Trophoblast cell (in vitro differentiated cells and primary cell): ENCODE measurements around the gene ZNF408.

Source experiments
- DNase-seq, 2 donors: peaks; one replicate each; pipeline ENCODE4 v3.0.0-alpha.2; 2016
- H2AFZ ChIP-seq: 2 replicates; pipeline ENCODE4 v1.6.1; 2013; ENCODE audit warnings: low read length, moderate library complexity, mild to moderate bottlenecking; ENCODE audit not compliant: insufficient read depth, poor library complexity
- H2AK5ac ChIP-seq: 2 replicates; pipeline ENCODE4 v1.6.1; 2013; ENCODE audit warnings: mild to moderate bottlenecking, low read length
- H2BK120ac ChIP-seq: 2 replicates; pipeline ENCODE4 v1.6.1; 2013; ENCODE audit warnings: low read length, mild to moderate bottlenecking, moderate library complexity; ENCODE audit not compliant: insufficient read depth, poor library complexity
- H2BK12ac ChIP-seq: 2 replicates; pipeline ENCODE4 v1.6.1; 2013; ENCODE audit warnings: mild to moderate bottlenecking, low read length, moderate library complexity
- H2BK5ac ChIP-seq: 2 replicates; pipeline ENCODE4 v1.6.1; 2013; ENCODE audit warnings: low read length, low read depth, moderate library complexity, mild to moderate bottlenecking; ENCODE audit not compliant: poor library complexity
- H3K14ac ChIP-seq: 2 replicates; pipeline ENCODE4 v1.6.1; 2013; ENCODE audit warnings: mild to moderate bottlenecking, low read length
- H3K18ac ChIP-seq: 2 replicates; pipeline ENCODE4 v1.6.1; 2013; ENCODE audit warnings: mild to moderate bottlenecking, low read length
- H3K23ac ChIP-seq: 2 replicates; pipeline ENCODE4 v1.6.1; 2013; ENCODE audit warnings: low read length
- H3K27ac ChIP-seq: 2 replicates; pipeline ENCODE4 v1.5.1; 2013; ENCODE audit warnings: low read depth, mild to moderate bottlenecking, inconsistent platforms, low read length, moderate library complexity
- H3K27me3 ChIP-seq: 2 replicates; pipeline ENCODE4 v1.6.1; 2013; ENCODE audit warnings: inconsistent platforms, mild to moderate bottlenecking, low read length, moderate library complexity; ENCODE audit not compliant: insufficient read depth
- H3K36me3 ChIP-seq, 2 experiments: 1 replicate in 1 of 2; 2 replicates in 1 of 2; pipeline ENCODE4 v1.6.1; 2013; ENCODE audit warnings: low read length in 2 of 2, mild to moderate bottlenecking in 2 of 2, moderate library complexity in 1 of 2; ENCODE audit not compliant: insufficient read depth in 2 of 2, control insufficient read depth in 1 of 2
- H3K4ac ChIP-seq: 2 replicates; pipeline ENCODE4 v1.6.1; 2013; ENCODE audit warnings: low read depth, mild to moderate bottlenecking, low read length, moderate library complexity
- H3K4me1 ChIP-seq, 2 experiments: 1 replicate in 1 of 2; 2 replicates in 1 of 2; pipeline ENCODE4 v1.6.1; 2013; ENCODE audit warnings: low read length in 2 of 2, mild to moderate bottlenecking in 2 of 2, moderate library complexity in 1 of 2; ENCODE audit not compliant: insufficient read depth in 2 of 2, control insufficient read depth in 1 of 2
- H3K4me2 ChIP-seq: 2 replicates; pipeline ENCODE4 v1.6.1; 2013; ENCODE audit warnings: inconsistent platforms, mild to moderate bottlenecking, low read length, moderate library complexity
- H3K4me3 ChIP-seq: 2 replicates; pipeline ENCODE4 v1.5.1; 2013; ENCODE audit warnings: mild to moderate bottlenecking, low read depth, low read length, inconsistent platforms
- H3K79me1 ChIP-seq: one replicate; pipeline ENCODE4 v1.6.1; 2013; ENCODE audit warnings: low read length
- H3K79me2 ChIP-seq: 2 replicates; pipeline ENCODE4 v1.6.1; 2013; ENCODE audit warnings: low read length, mild to moderate bottlenecking; ENCODE audit not compliant: control insufficient read depth, insufficient read depth, poor library complexity
- H3K9ac ChIP-seq: 2 replicates; pipeline ENCODE4 v1.6.1; 2013; ENCODE audit warnings: mild to moderate bottlenecking, low read length
- H3K9me3 ChIP-seq: 2 replicates; pipeline ENCODE4 v1.6.1; 2013; ENCODE audit warnings: low read depth, mild to moderate bottlenecking, control low read depth, inconsistent platforms, low read length; ENCODE audit not compliant: insufficient read depth
- H4K12ac ChIP-seq: 2 replicates; pipeline ENCODE4 v1.6.1; 2013; ENCODE audit warnings: low read depth, mild to moderate bottlenecking, low read length, moderate library complexity
- H4K8ac ChIP-seq: 2 replicates; pipeline ENCODE4 v1.6.1; 2013; ENCODE audit warnings: low read depth, mild to moderate bottlenecking, low read length, moderate library complexity
- H4K91ac ChIP-seq: one replicate; pipeline ENCODE4 v1.6.1; 2013; ENCODE audit warnings: low read depth, mild to moderate bottlenecking, low read length, moderate library complexity
- WGBS: extraction: QIAGEN DNeasy Blood & Tissue Kit; methylation state at CpG from one replicate; pipeline ENCODE4 v1.1.7; 2013; ENCODE audit warnings: missing lambda C conversion rate; ENCODE audit not compliant: insufficient read length, insufficient coverage; ENCODE audit errors: extremely low coverage; 5-methylcytosine and 5-hydroxymethylcytosine counted together

ZNF408 gene

GRCh38 chr11:46736146-46736545 is 35.3 kb downstream of the ZNF408 start:
- H3K79me2 ChIP-seq = no peaks in the 10 kb centered on the region
- no peak overlapping the region for H2AK5ac ChIP-seq
- H4K8ac ChIP-seq = no peak overlapping the region
- H3K9ac ChIP-seq = no peak overlapping the region
- no peak overlapping the region for H3K23ac ChIP-seq
- H3K9me3 ChIP-seq = no peaks in the 10 kb centered on the region
- no peaks in the 10 kb centered on the region for H3K27me3 ChIP-seq
- H3K4ac ChIP-seq = no peak overlapping the region
- H2BK120ac ChIP-seq = no peak overlapping the region
- H2BK12ac ChIP-seq = no peak overlapping the region
- no peak overlapping the region for H2BK5ac ChIP-seq
- H4K12ac ChIP-seq = no peak overlapping the region
- DNase-seq = no peak
- no CpG with 5 or more reads among the region's 7 CpGs for WGBS
- H3K14ac ChIP-seq = no peak overlapping the region
- H3K27ac ChIP-seq = no peak overlapping the region
- H3K4me1 ChIP-seq = no peaks in the 10 kb centered on the region
- no peak overlapping the region for H2AFZ ChIP-seq
- no peak overlapping the region for H3K4me2 ChIP-seq
- no peak overlapping the region for H3K18ac ChIP-seq
- peaks cover 2 to 3% of the 10 kb centered on the region in 2 experiments for H3K36me3 ChIP-seq
- no peak overlapping the region for H4K91ac ChIP-seq
- H3K4me3 ChIP-seq = no peak overlapping the region
- H3K79me1 ChIP-seq = no peaks in the 10 kb centered on the region

- no CpG with 5 or more reads among the region's 5 CpGs for WGBS
- no peak overlapping the region for H3K18ac ChIP-seq
These were observed 35.8 kb downstream of the ZNF408 start for GRCh38 chr11:46736615-46737014.

GRCh38 chr11:46737699-46738098 is 36.9 kb downstream of the ZNF408 start:
- Histone ChIP-seq H3K4me1 (no peaks in the 10 kb centered on the region), H2BK5ac (no peak overlapping the region), H3K27me3 (no peaks in the 10 kb centered on the region), H4K8ac (no peak overlapping the region), H4K12ac (no peak overlapping the region), H3K4ac (no peak overlapping the region), H2AK5ac (no peak overlapping the region), H4K91ac (no peak overlapping the region), H3K27ac (no peak overlapping the region), H2BK120ac (no peak overlapping the region), H3K79me1 (no peaks in the 10 kb centered on the region), H2AFZ (no peak overlapping the region), H3K79me2 (no peaks in the 10 kb centered on the region), H2BK12ac (no peak overlapping the region), H3K9me3 (no peaks in the 10 kb centered on the region), H3K18ac (no peak overlapping the region), H3K9ac (no peak overlapping the region), H3K14ac (no peak overlapping the region), H3K36me3 (peaks cover 11 to 15% of the 10 kb centered on the region in 2 experiments), H3K23ac (no peak overlapping the region), H3K4me3 (no peak overlapping the region), H3K4me2 (no peak overlapping the region)
- no peak for DNase-seq
- no CpG with 5 or more reads among the region's 11 CpGs for WGBS

More at GRCh38 chr11:46736615-46737014, 35.8 kb downstream of the ZNF408 start:
- Histone ChIP-seq H3K9ac (no peak overlapping the region), H2BK5ac (no peak overlapping the region), H2BK120ac (no peak overlapping the region), H4K12ac (no peak overlapping the region), H3K79me1 (no peaks in the 10 kb centered on the region), H3K14ac (no peak overlapping the region), H3K4me2 (no peak overlapping the region), H3K4me3 (no peak overlapping the region), H3K79me2 (no peaks in the 10 kb centered on the region), H2AFZ (no peak overlapping the region), H3K36me3 (peaks cover 5 to 7% of the 10 kb centered on the region in 2 experiments), H2BK12ac (no peak overlapping the region), H3K23ac (no peak overlapping the region), H3K27ac (no peak overlapping the region), H2AK5ac (no peak overlapping the region), H3K4me1 (no peaks in the 10 kb centered on the region), H3K4ac (no peak overlapping the region), H3K27me3 (no peaks in the 10 kb centered on the region), H3K9me3 (no peaks in the 10 kb centered on the region), H4K8ac (no peak overlapping the region), H4K91ac (no peak overlapping the region)
- DNase-seq = no peak

- H3K9me3 ChIP-seq = no peaks in the 10 kb centered on the region
- H2AFZ ChIP-seq = no peak overlapping the region
- H3K18ac ChIP-seq = no peak overlapping the region
- no peak overlapping the region for H3K4me3 ChIP-seq
- no CpG with 5 or more reads among the region's 6 CpGs for WGBS
- no peak overlapping the region for H2BK5ac ChIP-seq
- no peaks in the 10 kb centered on the region for H3K79me1 ChIP-seq
- H3K4ac ChIP-seq = no peak overlapping the region
- no peak overlapping the region for H3K4me2 ChIP-seq
- H2BK120ac ChIP-seq = no peak overlapping the region
- H4K91ac ChIP-seq = no peak overlapping the region
- H3K36me3 ChIP-seq = peaks cover 16 to 23% of the 10 kb centered on the region in 2 experiments
- H3K9ac ChIP-seq = no peak overlapping the region
- no peaks in the 10 kb centered on the region for H3K27me3 ChIP-seq
- no peak overlapping the region for H3K23ac ChIP-seq
- no peak overlapping the region for H3K14ac ChIP-seq
- no peak overlapping the region for H3K27ac ChIP-seq
- no peak for DNase-seq
- no peaks in the 10 kb centered on the region for H3K4me1 ChIP-seq
- no peak overlapping the region for H2AK5ac ChIP-seq
- H3K79me2 ChIP-seq = no peaks in the 10 kb centered on the region
- no peak overlapping the region for H4K12ac ChIP-seq
- no peak overlapping the region for H2BK12ac ChIP-seq
- no peak overlapping the region for H4K8ac ChIP-seq
These were observed 38.1 kb downstream of the ZNF408 start for GRCh38 chr11:46738887-46739286.
